ENCODE data around the gene SLCO3A1. TPM values are rescaled to one million over a fixed set of nuclear protein-coding genes. Genes with fewer than 3 reads are reported as not detected.
A peak's percentile ranks its signal among the peaks of the same experiment; 100 is the strongest.
"Not testable (repeated sequence)": the region's sequence is repeated elsewhere in the genome, so short reads cannot be mapped to it uniquely, and the experiment has no call there.

Gene SLCO3A1
- total and polyA plus RNA-seq, 12 donors: 1.8 to 26.6 (median 17.2) TPM

DNA sequence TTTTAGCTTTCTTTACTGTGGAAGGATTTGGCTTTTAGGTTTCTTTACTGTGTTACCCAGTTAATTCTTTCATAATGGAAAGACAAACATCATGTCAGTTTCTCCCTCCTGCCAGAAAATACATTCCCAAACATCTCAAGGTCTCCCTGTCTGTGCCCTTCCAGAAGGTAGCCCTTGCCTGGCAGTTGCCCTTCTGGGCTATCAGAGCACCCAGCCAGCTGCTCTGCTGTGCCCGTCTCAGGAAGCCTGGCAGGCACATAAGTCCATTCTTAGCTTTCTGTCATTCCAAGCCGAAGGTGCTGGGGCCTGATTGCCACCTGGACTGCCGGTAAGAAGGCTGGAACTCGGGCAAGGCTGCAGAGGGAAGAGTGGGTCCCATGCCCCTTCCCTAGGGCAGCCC, 203.4 kb downstream of the SLCO3A1 start:
- H3K4me3 ChIP-seq: no peak overlapping the region
- no peak overlapping the region for H3K27ac ChIP-seq
- H3K4me1 ChIP-seq (replicated peaks in 1 of 2): no peaks in the 10 kb centered on the region
- no peaks in the 10 kb centered on the region for H3K9me3 ChIP-seq (replicated peaks in 1 of 3)
- DNase-seq: peak in 2 of 7 donors; percentile 13 to 38
- H3K27me3 ChIP-seq: no peaks in the 10 kb centered on the region
- WGBS, 4 donors: 26 to 50% (median 35%) methylated on average over 3 to 4 of the region's 4 CpGs
- H3K36me3 ChIP-seq (replicated peaks in 1 of 2): no peaks in the 10 kb centered on the region
- intact Hi-C loops (cut with DNase I): no loop called here
- TF ChIP-seq, protein P1, sequence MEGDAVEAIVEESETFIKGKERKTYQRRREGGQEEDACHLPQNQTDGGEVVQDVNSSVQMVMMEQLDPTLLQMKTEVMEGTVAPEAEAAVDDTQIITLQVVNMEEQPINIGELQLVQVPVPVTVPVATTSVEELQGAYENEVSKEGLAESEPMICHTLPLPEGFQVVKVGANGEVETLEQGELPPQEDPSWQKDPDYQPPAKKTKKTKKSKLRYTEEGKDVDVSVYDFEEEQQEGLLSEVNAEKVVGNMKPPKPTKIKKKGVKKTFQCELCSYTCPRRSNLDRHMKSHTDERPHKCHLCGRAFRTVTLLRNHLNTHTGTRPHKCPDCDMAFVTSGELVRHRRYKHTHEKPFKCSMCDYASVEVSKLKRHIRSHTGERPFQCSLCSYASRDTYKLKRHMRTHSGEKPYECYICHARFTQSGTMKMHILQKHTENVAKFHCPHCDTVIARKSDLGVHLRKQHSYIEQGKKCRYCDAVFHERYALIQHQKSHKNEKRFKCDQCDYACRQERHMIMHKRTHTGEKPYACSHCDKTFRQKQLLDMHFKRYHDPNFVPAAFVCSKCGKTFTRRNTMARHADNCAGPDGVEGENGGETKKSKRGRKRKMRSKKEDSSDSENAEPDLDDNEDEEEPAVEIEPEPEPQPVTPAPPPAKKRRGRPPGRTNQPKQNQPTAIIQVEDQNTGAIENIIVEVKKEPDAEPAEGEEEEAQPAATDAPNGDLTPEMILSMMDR (IDR thresholded peaks at IDR 0.05): no peak
- no peak for TF ChIP-seq POLR2A (IDR thresholded peaks at IDR 0.05)

DNA sequence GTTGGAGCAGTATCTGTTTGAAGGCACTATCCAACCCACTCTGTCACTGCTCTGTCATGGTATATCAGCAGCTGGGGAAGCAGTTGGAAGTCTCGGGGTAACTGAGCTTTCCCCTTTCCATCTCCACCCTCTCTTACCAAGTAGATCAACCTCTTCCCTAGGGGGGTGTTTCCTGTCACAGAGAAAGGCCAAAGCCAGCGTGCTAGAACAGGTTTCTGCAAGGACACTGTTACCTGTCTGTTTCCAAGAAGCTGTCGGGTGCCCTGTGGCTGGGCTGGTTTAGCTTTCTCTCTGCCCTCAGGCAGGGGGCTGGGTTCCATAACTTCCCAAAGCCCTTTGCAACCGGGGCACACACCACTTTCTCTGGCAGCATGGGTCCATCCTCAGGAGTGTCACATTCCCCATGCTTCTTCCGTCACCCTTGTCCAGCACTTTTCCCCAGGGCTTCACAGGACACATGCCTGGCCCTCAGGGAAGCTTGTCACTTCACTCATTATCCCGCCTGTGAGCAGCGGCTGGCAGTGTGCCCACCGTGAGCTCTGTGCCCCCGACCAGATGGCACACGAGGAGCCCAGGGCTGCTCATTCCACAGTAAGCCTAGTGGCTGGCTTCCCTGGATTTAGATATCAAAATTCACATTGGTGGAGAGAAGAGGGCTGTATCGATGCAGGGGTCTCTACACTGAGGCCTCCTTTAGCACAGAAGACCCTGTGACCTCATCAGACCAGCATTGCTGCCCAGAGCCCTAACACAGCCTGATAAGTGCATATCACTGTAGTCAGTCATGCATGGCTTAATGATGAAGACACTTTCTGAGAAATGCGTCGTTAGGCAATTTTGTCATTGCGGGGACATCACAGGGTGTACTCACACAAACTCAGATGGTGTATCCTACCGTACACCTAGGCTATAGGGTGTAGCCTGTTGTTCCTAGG, 205.8 kb downstream of the SLCO3A1 start:
- H3K4me3 ChIP-seq: no peak overlapping the region
- WGBS, 4 donors: 89 to 94% (median 90%) methylated on average over 15 of the region's 15 CpGs
- no peak for DNase-seq
- no peaks in the 10 kb centered on the region for H3K27me3 ChIP-seq
- intact Hi-C loops (cut with DNase I): no loop called here
- H3K27ac ChIP-seq: no peak overlapping the region
- TF ChIP-seq, protein P1 (IDR thresholded peaks at IDR 0.05): no peak
- no peak for TF ChIP-seq POLR2A (IDR thresholded peaks at IDR 0.05)
- H3K9me3 ChIP-seq (replicated peaks in 1 of 3): no peaks in the 10 kb centered on the region
- H3K4me1 ChIP-seq (replicated peaks in 1 of 2): no peaks in the 10 kb centered on the region
- H3K36me3 ChIP-seq (replicated peaks in 1 of 2): no peaks in the 10 kb centered on the region

DNA sequence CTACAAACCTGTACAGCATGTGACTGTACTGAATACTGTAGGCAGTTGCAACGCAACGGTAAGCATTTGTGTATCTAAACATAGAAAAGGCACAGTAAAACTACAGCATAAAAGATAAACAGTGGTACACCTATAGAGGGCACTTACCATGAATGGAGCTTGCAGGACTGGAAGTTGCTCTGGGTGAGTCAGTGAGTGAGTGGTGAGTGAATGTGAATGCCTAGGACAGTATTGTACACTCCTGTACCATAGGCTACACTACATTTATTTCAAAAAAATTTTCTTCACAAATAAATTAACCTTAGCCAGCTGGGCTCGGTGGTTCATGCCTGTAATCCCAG, 206.4 kb downstream of the SLCO3A1 start:
- intact Hi-C loops (cut with DNase I); DNase-seq; H3K27me3 ChIP-seq; H3K36me3 ChIP-seq (replicated peaks in 1 of 2); H3K4me1 ChIP-seq (replicated peaks in 1 of 2); H3K27ac ChIP-seq; H3K9me3 ChIP-seq (replicated peaks in 1 of 3); H3K4me3 ChIP-seq: not testable (repeated sequence)
- WGBS, 4 donors: 56 to 78% (median 57%) methylated on average over 3 of the region's 3 CpGs

DNA sequence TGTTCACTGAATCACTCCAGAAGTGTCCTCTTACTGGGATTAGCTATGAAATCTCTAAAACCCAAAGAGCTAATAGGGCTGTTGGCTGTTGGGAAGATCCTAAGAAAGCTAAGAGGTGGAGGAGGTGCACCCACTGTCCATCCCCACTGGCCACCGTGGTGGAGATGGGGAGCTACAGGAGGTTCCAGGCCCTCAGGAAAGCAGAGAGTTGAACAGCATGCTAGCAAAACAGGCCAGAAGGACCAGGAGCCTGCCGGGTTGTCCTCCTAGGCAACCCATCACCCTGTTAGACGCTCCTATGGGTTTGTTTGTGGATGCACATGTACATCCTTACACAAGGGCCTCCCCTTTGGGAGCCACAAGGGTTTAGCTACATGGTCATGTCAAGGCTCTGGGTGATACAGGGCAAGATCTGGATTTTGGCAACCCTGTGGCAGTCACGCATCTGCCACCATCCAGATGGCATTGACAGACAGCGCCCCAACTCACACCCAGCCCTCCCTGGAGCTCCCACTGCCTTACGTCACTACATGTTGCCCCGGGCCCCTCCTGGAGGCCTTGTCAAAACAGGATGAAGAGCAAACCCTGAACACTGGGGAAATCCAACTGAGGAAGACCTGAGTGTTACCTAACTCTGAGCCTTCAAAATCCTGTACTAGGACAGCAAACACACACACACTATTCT, 208.1 kb downstream of the SLCO3A1 start:
- intact Hi-C loops (cut with DNase I): no loop called here
- Histone ChIP-seq H3K36me3 (replicated peaks in 1 of 2) (no peaks in the 10 kb centered on the region), H3K27me3 (no peaks in the 10 kb centered on the region), H3K4me1 (replicated peaks in 1 of 2) (no peaks in the 10 kb centered on the region), H3K9me3 (replicated peaks in 1 of 3) (no peaks in the 10 kb centered on the region), H3K27ac (no peak overlapping the region), H3K4me3 (no peak overlapping the region)
- 92 to 97% (median 93%) methylated on average over 5 to 7 of the region's 7 CpGs for WGBS, 4 donors
- DNase-seq: no peak
- no peak for TF ChIP-seq POLR2A (IDR thresholded peaks at IDR 0.05)
- TF ChIP-seq, protein P1 (IDR thresholded peaks at IDR 0.05): no peak

All from adrenal gland (tissue), 12 donors.